Stimulated activated CD4-positive, alpha-beta T cell treated with anti-CD3 and anti-CD28 coated beads, Interleukin-1b, Interleukin-23, amount 100 ng/mL, for 48 hours (primary cell): ENCODE measurements around the gene PLPP7.
"Not testable (repeated sequence)": the region's sequence is repeated elsewhere in the genome, so short reads cannot be mapped to it uniquely, and the experiment has no call there.

Source experiments
- DNase-seq: peaks from one replicate; pipeline ENCODE4 v3.0.0-alpha.2; 2020

The PLPP7 gene

GRCh38 chr9:131270171-131271015 is 19.1 kb upstream of the PLPP7 start:
- DNase-seq: no peak

- not testable (repeated sequence) for DNase-seq
Observed at GRCh38 chr9:131271016-131271273, 18.6 kb upstream of the PLPP7 start.

DNA sequence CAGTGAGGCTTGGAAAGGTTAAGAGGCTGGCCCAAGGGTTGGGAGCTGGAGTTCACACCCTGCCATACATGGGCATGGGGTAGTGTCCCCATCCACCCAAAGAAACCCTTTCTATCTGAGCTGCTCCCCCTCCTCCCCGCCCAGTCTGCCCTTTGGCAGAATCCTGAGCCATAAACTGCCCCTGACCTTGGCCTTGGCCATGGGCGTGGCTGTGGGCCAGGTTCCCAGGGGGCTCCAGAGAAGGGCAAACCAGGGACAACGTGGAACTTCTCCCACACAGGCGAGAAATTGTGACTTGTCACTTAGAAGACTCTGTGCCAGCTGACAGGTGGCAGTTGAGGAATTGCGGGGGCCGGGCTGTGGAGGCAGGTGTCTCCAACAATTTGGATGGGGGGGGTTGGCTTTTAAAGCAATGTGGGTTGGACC is 18.0 kb upstream of the PLPP7 start:
- DNase-seq: no peak

GRCh38 chr9:131272212-131272611 is 17.3 kb upstream of the PLPP7 start:
- no peak for DNase-seq

DNA sequence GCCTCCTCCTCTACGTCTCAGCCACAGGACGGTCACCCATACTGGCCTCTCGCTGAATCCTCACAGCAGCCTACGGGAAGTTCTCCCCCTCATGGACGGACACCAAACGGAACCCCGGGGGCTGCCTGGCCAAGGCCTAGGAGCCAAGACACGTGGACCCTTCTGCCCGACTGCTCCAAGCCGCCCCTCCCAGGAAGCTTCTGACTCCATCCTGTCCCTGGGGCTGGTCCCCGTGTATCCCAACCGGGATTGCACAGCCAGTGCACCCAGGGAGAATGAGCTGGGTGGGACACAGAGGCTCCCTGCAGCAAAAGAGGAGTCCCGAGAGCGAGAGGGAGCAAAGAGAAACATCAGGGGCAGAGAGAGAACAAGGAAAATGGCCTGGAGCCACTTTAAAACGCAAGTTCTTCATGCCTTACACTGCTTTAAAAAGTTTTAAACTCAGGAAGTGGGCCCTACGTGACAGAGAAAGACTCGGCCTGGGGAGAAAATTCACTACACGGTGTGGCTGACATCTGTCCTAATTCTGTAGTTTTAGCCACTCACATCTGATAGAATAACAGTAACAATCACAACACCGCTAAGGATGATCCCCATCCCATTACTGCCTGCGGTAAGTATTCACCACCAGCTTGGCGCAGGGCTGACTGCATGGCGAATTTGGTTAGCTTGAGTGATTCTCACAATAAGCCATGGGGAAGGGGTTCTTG is 16.2 kb upstream of the PLPP7 start:
- DNase-seq: no peak

DNA sequence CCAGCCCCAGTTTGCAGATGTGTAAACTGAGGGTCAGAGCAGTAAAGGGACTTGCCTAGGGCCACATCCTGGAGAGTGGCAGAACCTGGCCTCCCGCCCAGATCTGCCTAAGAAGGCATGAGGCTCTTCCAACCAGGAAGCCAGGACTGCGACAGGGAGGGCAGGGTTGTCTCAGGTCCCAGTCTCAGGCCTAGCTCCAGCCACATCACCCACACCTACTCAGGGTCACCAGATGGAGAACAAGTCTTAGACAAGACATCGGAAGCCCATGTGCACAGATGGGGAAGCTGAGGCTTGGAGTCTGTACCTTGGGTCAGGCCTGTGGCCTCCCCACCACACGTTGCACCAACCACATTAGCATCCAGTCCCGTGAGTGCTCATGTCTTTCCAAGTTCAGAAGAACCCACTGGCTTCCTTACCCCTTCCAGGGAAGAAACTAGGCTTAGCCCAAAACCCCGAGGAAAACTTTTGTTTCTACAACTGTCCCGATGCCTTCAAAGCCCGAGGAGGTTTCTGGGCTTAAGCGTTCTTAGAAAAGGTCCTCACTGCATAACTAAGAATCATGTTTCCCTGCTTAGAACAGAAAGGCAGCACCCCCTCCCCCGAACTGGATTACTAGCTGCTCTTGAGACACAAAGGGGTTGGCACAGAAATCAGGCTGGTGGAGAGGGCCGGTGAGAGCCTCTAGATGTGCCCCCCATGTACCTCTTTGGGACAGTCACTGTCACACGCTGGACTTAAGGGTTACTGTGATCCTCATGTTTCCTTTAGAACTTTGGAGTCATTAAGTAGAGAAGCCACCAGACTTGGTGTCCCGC is 15.5 kb upstream of the PLPP7 start:
- DNase-seq: no peak

GRCh38 chr9:131274674-131275331 is 14.7 kb upstream of the PLPP7 start:
- no peak for DNase-seq

GRCh38 chr9:131275332-131276093 is 14.0 kb upstream of the PLPP7 start:
- DNase-seq: no peak

DNA sequence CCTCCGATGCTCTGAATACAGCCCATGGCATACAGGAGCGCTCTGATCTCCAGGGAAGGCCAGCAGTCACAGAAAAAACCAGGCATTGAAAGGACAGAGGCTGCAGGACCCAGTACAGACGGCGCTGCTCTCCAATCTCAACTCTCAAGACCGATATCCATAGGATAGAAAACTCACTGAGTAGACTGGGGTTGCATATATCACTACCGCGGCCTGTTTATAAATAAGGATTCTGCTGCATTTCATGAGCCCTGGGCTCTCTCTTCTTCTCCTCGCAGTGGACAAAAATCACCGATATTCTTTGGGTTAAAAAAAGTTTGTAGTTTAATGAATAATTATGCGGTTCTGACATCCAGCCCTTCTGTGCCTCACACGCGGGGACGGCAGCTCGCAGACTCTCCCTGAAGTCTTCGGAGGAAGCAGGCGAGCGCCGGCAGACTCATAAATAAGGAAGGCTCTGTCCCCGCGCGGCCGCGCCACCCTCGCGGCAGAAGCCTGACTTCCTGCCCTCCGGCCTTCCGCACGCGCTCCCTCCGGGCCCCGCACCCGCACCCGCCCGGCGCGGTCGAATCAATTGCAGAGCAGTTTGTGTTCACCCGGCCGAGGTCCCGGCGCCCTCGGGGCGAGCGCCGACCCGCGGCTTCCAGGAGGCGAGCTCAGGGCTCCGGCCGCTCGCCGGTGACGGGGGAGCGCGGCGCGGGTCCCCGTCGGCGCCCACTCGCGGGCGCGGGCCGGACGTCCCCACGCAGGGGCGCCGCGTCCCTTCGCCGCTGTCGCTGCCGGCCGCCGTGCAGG is 13.2 kb upstream of the PLPP7 start, which contains the start of gene FAM78A:
TSS of gene FAM78A (minus strand) at position 417 of the 795 bp plus-strand sequence. CDS start at position 86, 331 bp downstream.
- peak; percentile 52 for DNase-seq

DNA sequence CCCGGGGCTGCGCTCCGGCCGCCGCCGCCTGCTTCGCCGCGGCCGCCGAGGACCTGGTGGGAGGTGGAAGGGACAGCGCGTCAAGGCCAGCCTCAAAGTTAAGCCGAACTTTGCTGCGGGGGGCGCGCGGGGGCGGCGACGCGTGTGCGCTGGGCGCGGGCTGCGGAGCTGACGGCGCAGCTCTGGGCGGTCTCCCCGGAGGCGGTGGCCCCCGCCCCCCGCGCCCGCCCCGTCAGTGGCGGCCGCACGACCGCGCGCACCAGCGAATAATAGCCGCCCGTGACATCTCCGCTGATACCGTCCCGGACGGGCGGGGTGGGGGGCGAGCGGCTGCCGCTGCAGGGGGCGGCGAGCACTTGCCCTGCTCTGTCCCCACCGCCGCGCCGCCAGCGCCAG is 12.6 kb upstream of the PLPP7 start:
- DNase-seq: peak; percentile 26

- DNase-seq: no peak
Observed at GRCh38 chr9:131277287-131277909, 12.1 kb upstream of the PLPP7 start.

- DNase-seq: peak; percentile 78
Observed at GRCh38 chr9:131277910-131278701, 11.4 kb upstream of the PLPP7 start.

- DNase-seq: no peak
Observed at GRCh38 chr9:131278702-131279111, 10.8 kb upstream of the PLPP7 start.

GRCh38 chr9:131279196-131279862 is 10.2 kb upstream of the PLPP7 start:
- DNase-seq: no peak

GRCh38 chr9:131279863-131280570 is 9.5 kb upstream of the PLPP7 start:
- DNase-seq: no peak

- no peak for DNase-seq
Observed at GRCh38 chr9:131280660-131281059, 8.9 kb upstream of the PLPP7 start.

- DNase-seq: no peak
Observed at GRCh38 chr9:131281119-131281965, 8.2 kb upstream of the PLPP7 start.

- no peak for DNase-seq
Observed at GRCh38 chr9:131282175-131282574, 7.3 kb upstream of the PLPP7 start.
